ENCODE results near the gene SYT2.
"Not testable (repeated sequence)": the region's sequence is repeated elsewhere in the genome, so short reads cannot be mapped to it uniquely, and the experiment has no call there.

Gene SYT2

GRCh38 chr1:202742496-202742895 lies 32.2 kb upstream of the SYT2 start:
- no peak for DNase-seq (ENCODE audit: low spot score)
- no peak for TF ChIP-seq CTCF (IDR thresholded peaks at IDR 0.05; ENCODE audit: extremely low read depth, missing control alignments)

DNA sequence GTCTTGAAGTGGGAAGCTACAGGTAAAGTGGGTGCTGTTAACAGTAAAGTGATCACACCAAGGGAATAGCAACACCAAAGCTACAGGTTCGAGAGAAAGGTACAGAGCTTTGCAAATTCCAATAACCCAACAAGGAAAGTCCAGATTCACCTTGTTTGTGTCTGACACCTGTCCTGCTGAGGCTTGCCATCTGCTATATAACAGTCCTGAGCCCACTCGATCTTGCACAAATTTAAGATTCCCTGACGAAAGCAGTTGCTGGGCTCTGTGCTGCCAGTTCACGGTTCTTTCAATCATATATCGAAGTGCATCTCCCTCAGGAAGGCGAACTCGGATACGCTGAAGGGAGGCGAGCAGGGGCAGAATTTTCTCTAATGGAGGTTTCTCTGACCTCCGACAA lies 23.0 kb upstream of the SYT2 start:
- TF ChIP-seq CTCF (IDR thresholded peaks at IDR 0.05; ENCODE audit: extremely low read depth, missing control alignments) = no peak
- DNase-seq (ENCODE audit: low spot score) = no peak

- TF ChIP-seq CTCF (IDR thresholded peaks at IDR 0.05; ENCODE audit: extremely low read depth, missing control alignments) = no peak
Measured at GRCh38 chr1:202728951-202729350, 18.7 kb upstream of the SYT2 start.

GRCh38 chr1:202725526-202725925 lies 15.3 kb upstream of the SYT2 start:
- TF ChIP-seq CTCF (IDR thresholded peaks at IDR 0.05; ENCODE audit: extremely low read depth, missing control alignments) = no peak
- DNase-seq (ENCODE audit: low spot score) = no peak

More at GRCh38 chr1:202728951-202729350, 18.7 kb upstream of the SYT2 start:
- no peak for DNase-seq (ENCODE audit: low spot score)

DNA sequence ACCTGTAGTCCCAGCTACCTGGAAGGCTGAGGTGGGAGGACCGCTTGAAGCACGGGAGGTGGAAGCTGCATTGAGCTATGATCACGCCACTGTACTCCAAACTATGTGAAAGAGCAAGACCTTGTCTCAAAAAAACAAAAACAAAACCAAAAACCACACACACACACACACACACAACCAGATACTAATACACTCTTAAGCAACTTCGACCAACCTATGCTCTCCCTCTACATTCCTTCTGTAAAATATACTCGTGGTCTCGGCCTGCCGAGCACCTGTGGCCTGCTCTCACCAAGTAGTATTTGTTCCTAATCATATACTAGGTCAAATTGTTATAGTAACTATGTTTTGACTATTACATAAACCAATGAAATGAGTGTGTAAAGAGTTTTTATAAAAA lies 13.5 kb upstream of the SYT2 start:
- no peak for TF ChIP-seq CTCF (IDR thresholded peaks at IDR 0.05; ENCODE audit: extremely low read depth, missing control alignments)

GRCh38 chr1:202723046-202723445 lies 12.8 kb upstream of the SYT2 start:
- DNase-seq (ENCODE audit: low spot score) = not testable (repeated sequence)

More for the DNA sequence above, 13.5 kb upstream of the SYT2 start:
- no peak for DNase-seq (ENCODE audit: low spot score)

DNA sequence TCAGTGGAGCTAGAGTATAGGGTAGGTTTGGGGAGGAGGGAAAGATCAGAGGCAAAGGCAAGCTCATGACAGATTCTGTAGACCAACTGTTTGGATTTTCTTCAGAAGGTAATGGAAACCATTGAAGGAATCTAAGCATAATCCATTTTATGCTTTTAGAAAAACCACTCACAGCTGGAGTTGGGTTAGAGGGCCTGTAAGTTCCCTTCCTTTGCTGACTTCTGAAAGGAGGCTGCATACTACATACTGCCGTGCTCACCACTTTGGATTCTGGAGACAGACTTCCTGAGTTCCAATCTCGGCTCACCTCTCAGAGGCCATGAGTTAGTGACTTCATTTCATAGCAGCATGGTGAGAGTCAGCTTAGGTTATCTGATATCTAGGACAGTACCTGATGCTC lies 6.4 kb upstream of the SYT2 start:
- TF ChIP-seq CTCF (IDR thresholded peaks at IDR 0.05; ENCODE audit: extremely low read depth, missing control alignments) = no peak
- DNase-seq (ENCODE audit: low spot score) = no peak

DNA sequence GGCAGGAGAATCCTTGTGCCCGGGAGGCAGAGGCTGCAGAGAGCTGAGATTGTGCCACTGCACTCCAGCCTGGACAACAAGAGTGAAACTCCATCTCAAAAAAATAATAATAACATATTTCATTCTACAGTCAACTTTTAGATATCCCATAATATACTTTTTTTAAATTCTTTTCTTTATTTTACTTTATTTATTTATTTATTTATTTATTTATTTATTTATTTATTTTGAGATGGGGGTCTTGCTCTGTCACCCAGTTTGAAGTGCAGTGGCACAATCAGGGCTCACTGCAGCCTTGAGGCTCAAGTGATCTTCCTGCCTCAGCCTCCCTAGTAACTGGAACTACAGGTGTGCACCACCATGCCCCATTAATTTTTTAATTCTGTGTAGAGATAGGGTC lies 3.9 kb upstream of the SYT2 start:
- not testable (repeated sequence) for DNase-seq (ENCODE audit: low spot score)

DNA sequence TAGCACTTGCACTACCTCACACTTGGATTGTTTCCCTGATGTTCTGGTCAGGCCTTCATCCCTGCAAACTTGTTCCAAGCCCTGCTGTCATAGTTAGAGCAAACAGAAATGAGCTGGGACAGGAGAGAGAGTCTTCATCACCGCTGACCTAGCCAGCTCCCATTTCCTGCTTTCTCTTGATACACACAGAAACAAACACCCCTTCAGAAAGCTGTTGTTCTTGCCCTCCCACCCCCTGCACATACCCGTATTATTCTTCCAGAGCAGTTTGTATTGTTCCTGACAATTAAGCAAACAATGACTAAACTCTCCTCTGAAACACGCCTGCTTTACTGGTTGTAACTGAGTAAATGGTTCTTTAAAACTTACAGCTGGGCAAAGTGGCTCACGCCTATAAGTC lies 2.9 kb upstream of the SYT2 start:
- no peak for TF ChIP-seq CTCF (IDR thresholded peaks at IDR 0.05; ENCODE audit: extremely low read depth, missing control alignments)
- DNase-seq (ENCODE audit: low spot score) = no peak
